SH-SY5Y (cell line): ENCODE measurements around the gene TRAF5.

Experiments used
- GATA2 ChIP-seq: IDR thresholded peaks from 2 replicates; pipeline ENCODE4 v1.6.1; 2011; ENCODE audit warnings: mild to moderate bottlenecking, low read depth, low read length
- GATA3 ChIP-seq: IDR thresholded peaks from 2 replicates; pipeline ENCODE4 v1.6.1; 2011; ENCODE audit warnings: low read depth, mild to moderate bottlenecking, low read length, moderate library complexity

GRCh38 chr1:211420389-211420788, 93.8 kb downstream of the TRAF5 start:
- TF ChIP-seq GATA2 (no peak), GATA3 (no peak)
